GM21529 (cell line): ENCODE measurements around the gene SIPA1L3.
A peak's percentile ranks its signal among the peaks of the same experiment; 100 is the strongest.

ENCODE experiments used
- ATAC-seq: cut with Tn5 transposase; IDR thresholded peaks from one replicate; pipeline ENCODE4 v1.9.1; 2021; ENCODE audit not compliant: unreplicated experiment

SIPA1L3 gene

DNA sequence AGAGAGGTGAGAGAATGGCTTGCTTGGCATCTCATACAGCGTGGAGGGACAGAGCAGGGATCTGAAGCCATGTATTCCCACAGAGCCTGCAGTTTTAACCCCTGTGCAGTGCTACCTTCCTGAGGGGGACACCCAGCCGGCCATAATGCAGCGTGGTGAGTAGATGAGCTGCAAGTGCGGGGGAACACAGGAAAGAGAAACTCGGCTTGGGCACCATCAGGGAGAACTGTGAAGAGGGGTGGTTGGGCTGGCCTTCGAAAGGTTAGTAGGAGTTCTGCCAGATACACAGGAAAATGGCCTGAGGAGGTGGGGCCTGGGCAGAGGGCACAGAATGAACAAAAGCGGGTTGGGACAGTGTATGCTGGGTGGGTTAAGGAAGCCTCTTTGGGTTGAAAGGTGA, 88.3 kb downstream of the SIPA1L3 start:
- no peak for ATAC-seq

DNA sequence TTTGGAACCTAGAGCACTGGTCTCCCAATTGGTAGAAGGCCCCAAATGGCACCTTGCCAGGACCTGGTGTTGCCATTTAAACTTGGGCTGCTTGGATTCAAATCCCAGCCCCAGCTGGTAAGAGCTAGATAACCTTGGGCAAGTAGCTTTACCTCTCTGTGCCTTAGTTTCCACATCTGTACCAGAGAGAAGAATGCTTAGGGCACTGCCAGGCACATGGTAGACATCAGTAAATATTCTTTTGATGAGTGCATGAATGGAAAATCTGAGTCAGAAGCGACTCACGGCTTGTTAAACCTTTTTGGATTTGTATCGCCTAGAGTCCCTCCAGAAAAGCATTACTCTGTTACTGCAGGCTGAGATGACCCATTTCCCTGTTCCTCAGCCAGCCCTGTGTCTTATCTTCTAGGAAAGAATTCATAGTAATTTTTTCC, 90.9 kb downstream of the SIPA1L3 start:
- ATAC-seq, result no peak

DNA sequence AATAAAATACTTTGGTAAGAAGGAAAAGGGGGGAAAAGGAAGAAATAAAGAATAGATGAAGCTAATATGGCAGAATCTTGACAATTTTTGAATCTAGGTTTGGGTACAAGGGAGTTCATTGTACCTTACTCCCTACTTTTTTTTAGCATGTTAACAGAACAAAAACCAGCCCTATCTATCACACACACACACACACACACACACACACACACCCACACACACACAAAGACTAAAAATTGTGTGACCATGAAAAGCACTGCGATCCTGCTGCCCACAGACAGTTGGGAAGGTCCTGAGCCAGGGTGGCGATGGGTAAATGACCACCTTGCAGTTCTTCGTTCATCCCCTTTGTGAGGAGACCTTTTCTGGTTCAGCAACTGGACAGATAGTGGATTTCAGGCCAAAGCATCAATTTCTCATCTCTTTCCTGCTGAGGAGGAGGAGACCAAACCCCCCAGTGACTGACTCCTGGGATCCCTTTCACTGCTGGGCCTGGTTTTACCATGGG, 91.8 kb downstream of the SIPA1L3 start:
- ATAC-seq, result no peak

DNA sequence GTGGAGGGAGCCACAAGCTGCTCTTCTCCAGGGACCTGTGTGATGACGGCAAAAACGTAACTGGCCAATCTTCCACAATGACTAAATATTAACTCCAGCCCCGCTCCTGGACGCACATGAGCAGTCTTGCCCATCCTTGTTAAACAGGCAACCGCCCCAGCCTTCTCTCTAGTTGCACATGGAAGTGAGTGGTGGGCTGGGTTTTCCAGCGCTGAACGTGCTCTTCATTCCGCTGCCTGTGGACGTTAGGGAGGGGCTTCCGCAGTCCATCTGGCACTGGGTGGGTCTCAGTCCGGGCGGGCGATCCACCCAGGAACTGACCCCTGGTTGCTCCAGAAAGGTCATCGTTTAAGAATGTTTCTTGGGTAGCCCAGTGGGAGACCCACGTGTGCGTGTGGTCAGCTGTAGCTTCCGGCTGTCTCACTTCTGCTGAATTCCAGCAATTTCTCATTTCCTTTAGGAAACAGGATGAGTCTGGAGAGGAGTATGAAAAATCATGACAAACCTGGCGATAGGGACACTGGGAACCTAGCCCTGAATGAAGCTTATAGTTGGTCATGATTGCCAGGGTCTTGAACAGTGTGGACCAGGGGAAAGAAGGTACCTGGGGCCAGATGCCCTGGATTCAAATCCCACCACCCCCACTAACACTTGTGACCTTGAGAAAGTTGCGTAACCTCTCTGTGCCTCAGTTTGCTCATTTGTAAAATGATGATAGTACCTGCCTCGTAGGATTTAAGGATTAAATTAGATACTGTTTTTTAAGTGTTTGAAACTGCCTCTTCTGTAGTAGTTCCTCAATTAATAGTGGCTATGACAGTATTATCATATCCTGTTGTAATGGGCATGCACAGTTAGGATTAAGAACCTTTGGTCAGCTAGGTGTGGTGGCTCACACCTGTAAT, 92.6 kb downstream of the SIPA1L3 start:
- no peak for ATAC-seq

DNA sequence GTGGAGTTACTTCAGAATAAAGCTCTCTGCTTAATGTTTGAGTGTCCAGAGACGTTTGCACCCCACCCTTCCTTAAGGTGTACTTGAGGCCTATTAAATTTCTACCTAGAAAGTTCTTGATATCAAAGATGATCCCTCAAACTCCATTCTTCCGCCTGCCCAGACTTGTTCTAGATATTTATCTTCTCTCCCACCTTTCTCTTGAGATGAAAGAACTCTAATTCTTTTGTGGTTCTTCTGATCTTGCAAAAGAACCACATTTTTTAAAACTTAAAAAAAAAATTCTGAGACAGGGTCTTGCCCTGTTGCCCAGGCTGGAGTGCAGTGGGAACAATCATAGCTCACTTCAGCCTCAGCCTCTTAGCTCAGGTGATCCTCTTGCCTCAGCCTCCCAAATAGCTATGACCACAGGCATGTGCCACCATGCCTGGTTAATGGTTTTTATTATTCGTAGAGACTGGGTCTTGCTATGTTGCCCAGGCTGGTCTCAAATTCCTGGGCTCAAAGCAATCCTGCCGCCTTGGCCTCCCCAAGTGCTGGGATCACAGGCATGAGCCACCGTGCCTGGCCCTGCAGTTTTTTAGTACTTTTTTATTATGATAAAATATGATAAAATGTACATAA, 94.3 kb downstream of the SIPA1L3 start:
- no peak for ATAC-seq

DNA sequence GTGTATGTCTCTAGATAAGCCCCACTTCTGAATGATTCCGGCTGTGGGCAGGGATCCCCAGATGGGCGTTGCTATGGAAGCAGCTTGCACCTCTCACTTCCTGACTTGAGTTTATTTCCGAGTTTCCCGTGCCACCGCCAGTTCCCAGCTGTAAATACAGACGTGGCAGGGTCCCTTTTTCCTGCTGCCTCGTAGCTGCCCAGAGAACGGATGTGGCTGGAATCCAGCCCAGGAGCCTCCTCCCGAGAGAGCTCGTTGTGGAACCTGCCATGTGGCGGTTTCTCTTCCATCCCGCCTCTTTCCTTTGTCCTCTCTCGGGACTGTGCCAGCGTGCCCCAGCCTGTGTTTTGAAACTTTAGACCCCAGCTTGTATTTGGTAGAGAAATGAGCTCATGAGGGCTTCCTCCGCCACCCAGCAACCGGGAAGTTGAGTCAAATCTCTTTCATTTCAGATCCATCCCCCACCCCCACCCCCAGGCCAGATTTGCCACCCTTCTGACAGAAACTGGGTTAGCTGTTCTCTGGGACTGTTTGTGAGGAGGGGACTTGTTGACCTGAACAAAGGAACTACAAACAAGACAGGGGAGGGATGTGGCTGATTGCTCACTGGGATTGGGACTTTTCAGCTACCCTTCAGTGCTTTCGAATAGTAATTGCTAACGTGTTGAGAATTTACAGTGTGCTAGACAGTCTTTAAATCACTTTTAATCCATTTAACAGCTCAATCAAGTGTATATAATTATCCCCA, 96.6 kb downstream of the SIPA1L3 start:
- no peak for ATAC-seq

DNA sequence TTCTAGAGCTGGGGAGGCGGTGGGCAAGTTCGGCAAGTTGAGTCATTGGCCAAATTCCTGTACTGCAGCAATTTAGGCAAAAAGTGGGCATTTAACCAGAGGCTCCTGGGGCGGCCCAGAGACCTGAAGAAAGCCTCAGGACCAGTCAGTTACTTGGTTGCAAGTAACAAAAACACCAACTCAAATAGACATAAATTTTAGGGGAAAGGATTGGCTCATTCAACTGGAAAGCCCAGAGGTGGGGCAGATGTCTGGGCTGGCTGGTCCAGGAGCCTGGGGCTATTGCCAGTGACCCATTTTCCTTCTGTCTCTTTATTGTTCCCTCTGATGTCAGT, 97.1 kb downstream of the SIPA1L3 start:
- ATAC-seq, result no peak

DNA sequence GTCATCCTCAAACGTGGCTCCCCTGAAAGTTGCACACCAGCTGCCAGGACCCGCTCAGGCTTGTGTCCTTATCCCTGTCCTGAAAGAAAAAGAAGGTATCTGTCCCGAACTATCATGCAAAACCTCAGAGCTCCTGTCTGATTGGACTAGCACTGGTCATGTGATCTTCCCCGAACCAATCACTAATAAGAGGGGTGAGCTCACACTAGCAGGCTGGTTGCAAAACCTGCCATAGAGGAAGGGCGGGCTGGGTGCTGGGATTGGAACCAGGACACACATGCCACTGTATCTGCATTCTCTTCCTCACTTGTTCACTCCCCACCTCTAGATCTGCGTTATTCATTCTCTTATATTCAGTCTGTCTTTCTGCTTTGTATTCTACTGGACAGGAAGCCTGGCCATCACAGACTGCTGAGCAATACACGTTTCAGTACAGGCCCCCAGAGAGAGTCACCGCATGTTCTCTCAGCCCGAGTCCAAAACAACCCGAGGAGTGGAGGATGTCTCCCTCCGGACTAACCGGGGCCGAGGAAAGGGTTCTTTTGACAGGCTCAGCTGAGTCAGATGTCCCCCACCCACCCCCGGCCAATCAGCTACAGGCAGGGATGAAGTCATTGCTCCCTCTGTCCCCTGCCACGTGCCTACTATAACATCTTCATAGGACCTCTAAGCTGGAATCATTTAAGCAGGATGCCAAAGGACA, 97.7 kb downstream of the SIPA1L3 start:
- ATAC-seq, result peak; percentile 79

DNA sequence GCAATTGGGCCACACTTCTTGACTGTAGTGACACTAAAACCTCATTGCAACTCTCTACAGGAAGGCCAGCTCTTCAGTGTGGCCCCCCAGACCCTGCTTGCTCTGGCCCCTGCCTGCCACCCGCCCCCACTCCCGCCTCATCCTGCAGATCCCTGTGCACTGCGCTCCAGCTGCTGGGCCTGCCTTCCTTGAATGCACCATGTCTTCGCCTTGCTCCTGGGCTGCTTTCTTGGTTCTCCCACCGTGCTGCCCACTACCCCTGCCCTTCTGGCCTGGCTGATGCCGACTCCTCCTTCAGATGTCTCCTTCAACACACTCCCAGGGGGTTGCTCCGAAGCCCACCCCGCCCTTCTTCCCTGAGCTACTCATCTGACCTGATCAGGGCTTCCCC, 98.2 kb downstream of the SIPA1L3 start:
- ATAC-seq, result no peak

DNA sequence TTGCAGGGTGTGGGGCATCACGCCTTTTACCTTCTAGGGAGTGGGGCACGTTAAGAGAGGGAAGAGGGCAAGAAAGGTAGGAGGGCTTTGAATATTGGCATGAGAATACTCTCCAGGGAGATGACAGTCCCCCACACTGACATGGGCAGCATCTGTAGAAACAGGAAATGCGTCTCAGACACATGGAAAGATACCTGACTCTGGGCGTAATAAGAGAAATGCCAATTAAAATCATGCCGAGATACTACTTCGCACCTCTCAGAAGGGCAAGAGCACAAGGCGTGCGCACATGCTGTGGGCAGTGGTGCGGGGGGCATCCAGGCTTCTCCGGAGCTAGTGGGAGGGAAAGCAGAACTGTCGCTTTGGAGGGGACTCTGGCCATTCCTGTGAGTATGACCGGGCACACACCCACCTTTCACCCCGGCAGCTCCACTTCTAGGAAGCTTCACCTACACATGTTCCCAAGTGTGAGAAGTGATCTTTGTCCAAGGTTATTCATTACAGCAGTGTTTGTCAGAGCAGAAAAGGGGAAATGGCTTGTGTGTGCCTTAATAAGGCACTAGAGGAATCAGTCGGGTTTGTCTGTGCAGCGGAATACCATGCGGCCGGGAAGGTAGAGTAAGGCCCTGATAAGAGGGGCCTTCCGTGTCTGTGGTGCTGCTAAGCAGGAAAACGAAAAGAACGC, 99.5 kb downstream of the SIPA1L3 start:
- ATAC-seq, result no peak

DNA sequence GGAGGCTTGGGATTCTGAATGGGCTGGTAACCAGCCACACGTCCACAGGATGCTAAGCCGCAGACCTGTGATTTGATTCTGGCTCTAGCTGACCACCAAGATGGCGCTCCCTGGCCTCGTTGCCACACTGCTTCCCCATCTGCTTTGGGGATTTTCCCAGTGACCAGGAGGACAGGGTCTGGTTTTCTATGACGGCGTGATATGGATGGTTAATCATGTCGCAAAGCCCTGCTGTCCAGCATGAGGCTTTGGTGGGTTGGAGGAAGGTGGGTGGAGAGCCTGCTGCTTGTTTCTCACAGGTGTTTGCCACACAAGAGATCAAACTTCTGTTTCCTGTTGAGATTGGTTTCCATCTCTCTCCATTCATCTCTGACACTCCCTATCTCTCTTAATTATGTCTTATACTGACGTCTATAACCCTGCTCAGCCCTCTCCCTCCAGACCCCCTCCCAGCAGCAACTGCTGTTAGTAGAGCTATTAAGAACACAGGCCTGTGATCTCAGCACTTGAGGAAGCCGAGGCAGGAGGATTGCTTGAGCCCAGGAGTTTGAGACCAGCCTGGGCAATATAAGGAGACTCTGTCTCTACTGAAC, 102.7 kb downstream of the SIPA1L3 start:
- ATAC-seq, result no peak

DNA sequence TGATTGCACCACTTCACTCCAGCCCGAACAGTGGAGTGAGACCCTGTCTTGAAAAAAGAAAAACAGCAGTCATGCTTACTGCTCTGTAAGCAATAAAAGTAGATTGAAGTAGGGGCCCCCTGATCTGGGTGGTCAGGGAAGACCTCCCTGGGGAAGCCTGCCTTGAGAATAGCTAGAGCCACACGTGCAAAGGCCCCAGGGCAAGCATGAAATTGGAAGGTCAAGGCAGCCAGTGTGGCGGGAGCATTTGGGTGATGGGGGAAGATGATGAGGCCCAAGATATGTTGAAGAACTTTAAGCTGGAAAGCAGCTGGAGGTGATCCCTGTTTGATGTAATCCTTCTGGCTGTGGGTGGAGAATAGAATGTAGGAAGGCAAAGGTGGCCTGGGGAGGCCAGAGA, 104.4 kb downstream of the SIPA1L3 start:
- ATAC-seq, result no peak

DNA sequence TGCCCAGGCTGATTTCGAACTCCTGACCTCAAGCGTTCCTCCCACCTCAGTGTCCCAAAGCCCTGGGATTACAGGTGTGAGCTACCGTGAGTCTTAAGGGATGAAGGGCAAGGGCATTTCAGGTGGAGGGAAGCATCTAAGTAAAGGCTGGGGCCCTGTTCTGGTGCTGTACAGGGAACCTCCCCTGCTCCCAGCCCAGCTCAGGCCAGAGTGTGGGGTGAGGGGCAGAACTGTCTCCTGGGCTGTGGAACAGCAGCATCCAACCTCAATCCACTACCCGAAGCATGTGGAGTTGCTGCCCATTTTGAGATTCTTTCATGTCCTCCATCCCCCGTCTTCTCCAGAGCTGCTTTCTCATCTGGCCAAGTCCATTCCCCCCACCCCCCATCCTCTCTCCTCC, 105.3 kb downstream of the SIPA1L3 start:
- ATAC-seq, result no peak

DNA sequence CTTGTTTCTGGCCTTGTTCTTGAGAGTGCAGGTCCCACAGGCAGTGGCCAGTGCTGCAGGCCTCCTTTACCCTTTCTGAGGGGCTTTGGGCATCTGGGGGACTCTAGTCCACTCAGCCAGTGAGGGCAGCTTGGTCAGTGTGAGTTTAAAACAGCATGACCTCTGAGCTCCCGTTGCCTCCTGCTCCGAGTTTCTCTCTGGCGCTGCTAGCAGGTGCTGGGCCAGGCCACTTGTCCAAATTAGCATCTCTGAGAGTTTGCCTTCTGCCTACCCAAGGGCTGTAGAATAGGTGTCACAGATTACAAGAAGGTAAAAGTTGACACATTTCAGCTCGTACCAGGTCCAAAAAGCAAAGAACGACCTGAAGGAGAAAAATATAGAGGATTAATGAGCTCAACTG, 105.9 kb downstream of the SIPA1L3 start:
- ATAC-seq, result no peak

DNA sequence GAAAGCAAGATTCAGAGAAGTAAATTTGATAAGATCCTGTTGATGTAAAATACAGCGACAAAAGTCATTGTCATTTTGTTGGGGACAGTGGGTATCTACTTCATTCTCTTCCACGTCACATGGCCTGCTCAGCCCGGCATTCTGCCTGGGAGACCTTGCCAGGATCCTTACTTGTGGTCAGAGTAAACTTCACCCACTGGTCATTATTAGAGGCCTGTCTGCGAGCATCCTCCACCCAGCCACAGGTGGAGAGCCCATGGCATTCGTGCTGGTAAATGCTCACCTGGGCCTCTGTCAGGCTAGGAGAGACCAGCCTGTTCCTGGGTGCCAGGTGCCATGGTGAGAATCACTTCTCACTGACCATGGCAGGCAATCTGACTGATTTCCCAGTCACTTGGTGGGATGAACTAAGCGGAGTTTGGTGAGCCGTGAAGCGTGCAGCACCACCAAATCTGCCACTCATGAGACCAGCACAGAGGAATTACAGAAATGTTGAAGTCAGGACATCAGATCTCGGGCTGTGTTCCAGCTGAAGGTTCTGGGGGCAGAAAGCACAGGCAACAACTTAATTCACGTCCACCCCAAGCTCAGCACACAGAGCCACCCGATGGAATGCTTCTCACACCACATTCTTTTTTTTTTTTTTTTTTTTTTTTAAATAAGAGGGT, 107.0 kb downstream of the SIPA1L3 start:
- ATAC-seq, result no peak

DNA sequence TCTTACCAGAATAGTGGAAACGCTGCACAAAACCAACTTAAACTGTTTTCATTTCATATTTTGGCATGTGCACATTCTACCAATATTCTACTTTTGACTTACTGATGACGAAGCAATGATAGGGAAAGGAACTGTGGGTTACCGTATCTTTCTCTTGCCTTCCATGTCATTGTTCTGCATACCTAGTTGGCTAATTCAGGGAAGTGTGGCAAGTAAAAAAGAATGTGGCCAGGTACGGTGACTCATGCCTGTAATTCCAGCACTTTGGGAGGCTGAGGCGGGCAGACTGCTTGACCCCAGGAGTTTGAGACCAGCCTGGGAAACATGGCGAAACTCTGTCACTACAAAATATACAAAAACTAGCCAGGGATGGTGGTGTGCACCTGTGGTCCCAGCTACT, 108.2 kb downstream of the SIPA1L3 start:
- no peak for ATAC-seq

DNA sequence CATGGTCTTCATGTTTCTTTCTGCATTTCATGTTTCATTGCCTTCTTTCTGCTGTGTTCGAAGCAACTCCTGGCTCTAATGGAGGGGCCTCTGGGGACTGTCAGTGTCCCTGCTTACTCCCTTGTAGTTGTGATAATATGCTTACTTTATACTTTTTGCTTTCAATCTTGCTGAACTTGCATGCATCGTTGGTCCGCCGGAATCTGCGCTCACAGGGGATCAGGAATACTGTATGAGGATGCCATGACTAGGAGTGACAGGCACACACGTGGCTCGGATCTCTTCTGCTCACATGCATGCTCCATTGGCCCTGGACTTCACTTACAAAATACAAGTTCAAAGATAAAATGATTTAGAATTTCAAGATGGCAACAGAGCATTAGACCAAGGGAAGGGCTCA, 108.8 kb downstream of the SIPA1L3 start:
- ATAC-seq, result no peak

DNA sequence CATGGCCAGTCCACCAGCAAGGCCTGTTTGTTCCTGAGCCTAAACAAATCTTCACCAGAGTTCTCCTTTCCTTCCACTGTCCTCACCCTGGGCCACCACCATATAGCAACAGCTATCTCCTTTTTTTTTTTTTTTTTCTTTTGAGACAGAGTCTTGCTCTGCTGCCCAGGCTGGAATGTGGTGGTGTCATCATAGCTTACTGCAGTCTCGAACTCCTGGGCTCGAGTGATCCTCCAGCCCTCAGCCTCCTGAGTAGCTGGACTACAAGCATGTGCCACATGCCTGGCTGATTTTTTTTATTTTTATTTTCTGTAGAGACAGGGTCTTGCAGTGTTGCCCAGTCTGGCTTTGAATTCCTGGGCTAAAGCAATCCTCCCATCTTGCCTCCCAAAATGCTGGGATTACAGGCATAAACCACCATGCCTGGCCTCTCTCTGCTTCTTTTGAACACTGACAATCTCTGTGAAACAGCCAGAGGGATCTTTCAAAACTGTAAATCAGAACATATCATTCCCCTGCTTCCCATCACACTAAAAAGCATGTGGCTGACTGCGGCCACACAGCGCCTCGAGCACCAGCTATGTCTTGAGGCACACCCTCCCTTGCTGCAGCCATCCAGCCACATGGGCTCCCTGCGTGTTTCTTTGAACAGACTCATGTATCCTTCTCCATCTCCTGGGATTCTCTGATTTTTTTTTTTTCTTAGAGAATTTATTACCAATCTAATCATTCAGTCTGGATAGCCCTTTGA, 110.6 kb downstream of the SIPA1L3 start:
- no peak for ATAC-seq
